Loucy (cell line): ENCODE data around the gene DDIT3.

Experiments
- EZH2phosphoT487 ChIP-seq: fragments of 200-600 bp; IDR thresholded peaks from 2 replicates; pipeline ENCODE4 v1.6.1; 2018; ENCODE audit warnings: antibody characterized with exemption, mild to moderate bottlenecking, moderate library complexity, borderline replicate concordance
- TF ChIP-seq, protein P1 (sequence below): fragments of 200-600 bp; sonication (generic); conservative IDR thresholded peaks from 2 replicates; pipeline ENCODE4 v1.5.1; 2014; ENCODE audit warnings: mild to moderate bottlenecking, antibody characterized with exemption, low read length

- TF ChIP-seq, protein P1, sequence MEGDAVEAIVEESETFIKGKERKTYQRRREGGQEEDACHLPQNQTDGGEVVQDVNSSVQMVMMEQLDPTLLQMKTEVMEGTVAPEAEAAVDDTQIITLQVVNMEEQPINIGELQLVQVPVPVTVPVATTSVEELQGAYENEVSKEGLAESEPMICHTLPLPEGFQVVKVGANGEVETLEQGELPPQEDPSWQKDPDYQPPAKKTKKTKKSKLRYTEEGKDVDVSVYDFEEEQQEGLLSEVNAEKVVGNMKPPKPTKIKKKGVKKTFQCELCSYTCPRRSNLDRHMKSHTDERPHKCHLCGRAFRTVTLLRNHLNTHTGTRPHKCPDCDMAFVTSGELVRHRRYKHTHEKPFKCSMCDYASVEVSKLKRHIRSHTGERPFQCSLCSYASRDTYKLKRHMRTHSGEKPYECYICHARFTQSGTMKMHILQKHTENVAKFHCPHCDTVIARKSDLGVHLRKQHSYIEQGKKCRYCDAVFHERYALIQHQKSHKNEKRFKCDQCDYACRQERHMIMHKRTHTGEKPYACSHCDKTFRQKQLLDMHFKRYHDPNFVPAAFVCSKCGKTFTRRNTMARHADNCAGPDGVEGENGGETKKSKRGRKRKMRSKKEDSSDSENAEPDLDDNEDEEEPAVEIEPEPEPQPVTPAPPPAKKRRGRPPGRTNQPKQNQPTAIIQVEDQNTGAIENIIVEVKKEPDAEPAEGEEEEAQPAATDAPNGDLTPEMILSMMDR, result no peak
- no peak for TF ChIP-seq EZH2phosphoT487
These were observed 11.5 kb upstream of the DDIT3 start for GRCh38 chr12:57531836-57532235.
